ENCODE data around the gene CFB. TPM values are rescaled to one million over a fixed set of nuclear protein-coding genes. Genes with fewer than 3 reads are reported as not detected.

CFB gene
- total and polyA plus RNA-seq, 2 of the 13 experiments (the other 11 are each of a cell fraction or from before 2014, with no cell fraction given), result 171 to 513 TPM

- TF ChIP-seq SMAD1 (CRISPR knock-in tag; IDR thresholded peaks at IDR 0.05; ENCODE audit: borderline replicate concordance, low read depth) (0 out of 2 replicates have a peak, but pooled peaks have one; percentile 16), SMC3 (IDR thresholded peaks at IDR 0.05; ENCODE audit: low read length) (no peak), ZNF225 (CRISPR knock-in tag; IDR thresholded peaks at IDR 0.05) (peak; percentile 71; the same call in 1 of the 2 replicates), RARA (CRISPR knock-in tag; IDR thresholded peaks at IDR 0.05) (no peak), MBNL3 (CRISPR knock-in tag; conservative IDR thresholded peaks at IDR 0.05) (no peak), ZNF607 (CRISPR knock-in tag; IDR thresholded peaks at IDR 0.05; ENCODE audit: borderline replicate concordance) (0 out of 2 replicates have a peak, but pooled peaks have one; percentile 63)
Measured at GRCh38 chr6:31958412-31958740, 12.5 kb downstream of the CFB start (continued).

DNA sequence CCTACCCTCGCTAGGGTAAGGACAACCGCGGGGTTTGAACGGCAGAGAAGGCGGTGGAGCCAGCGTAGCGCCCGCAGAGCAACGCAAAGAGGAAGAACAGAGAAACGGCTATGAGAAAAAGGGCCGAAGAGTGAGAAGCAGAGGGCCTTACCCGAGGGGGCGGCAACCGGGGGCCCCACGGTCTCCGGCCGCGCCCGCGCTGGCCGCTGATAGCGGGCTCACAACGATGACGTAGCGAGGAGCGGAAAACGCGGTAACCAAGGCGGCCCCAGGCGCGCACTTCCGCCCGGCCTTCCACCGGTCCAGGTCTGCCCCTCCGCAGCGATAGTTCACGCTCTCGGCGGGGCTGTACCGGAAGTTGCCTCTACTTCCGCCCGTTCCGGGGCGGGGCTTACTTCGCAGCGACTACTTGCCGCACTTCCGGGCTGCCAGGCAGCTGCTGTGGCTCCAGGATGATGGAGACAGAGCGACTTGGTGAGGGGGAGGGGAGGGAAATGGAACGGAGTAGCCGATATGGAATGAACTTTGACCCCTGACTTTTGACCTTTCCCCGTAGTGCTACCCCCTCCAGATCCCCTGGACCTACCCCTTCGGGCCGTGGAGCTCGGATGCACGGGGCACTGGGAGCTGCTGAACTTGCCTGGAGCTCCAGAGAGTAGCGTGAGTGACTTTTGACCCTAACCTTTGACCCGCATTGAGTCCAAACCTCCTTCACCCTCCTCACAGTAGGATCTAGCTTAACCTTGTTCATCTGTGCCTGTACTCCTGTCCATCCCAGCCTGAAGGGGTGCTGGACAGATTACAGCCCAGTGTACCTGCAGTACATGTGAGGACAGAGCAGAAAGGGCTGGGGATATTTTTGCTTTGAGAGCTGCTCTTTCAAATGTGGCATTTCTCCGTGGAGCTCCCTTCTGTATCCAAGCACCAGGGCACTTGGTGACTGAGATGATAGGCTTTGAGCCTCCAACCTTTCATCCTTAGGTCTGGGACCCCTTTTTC lies 13.1 kb downstream of the CFB start, which contains the start of the genes NELFE and SKIC2:
NELFE (minus strand) TSS at position 231 of the 999 bp plus-strand sequence. CDS start 525 bp downstream, outside the sequence.
SKIC2 (plus strand) TSS at position 435 of the 999 bp plus-strand sequence; CDS start at position 453, 18 bp downstream.
- Histone ChIP-seq H3K9me3 (ENCODE audit: low read length) (no peaks in the 10 kb centered on the region), H2AFZ (ENCODE audit: low read length) (no peak within 1 kb of the TSS), H4K20me1 (ENCODE audit: insufficient read depth, low read length) (no peaks in the 10 kb centered on the region), H3K4me3 (replicated peaks in 1 of 3; ENCODE audit: insufficient read depth in 1 of 3, low read depth in 2 of 3, low read length in 3 of 3) (peak within 1 kb of the TSS; percentile 81 to 98 (median 95)), H3K36me3 (replicated peaks in 1 of 2; ENCODE audit: control insufficient read depth in 1 of 2, insufficient read depth in 2 of 2, low read length in 2 of 2) (peaks cover 39 to 68% of the 10 kb centered on the region in 2 experiments), H3K4me2 (ENCODE audit: low read depth, low read length) (peak within 1 kb of the TSS; percentile 100), H3K9ac (ENCODE audit: insufficient read depth, low read depth, low read length) (peak within 1 kb of the TSS; percentile 91), H3K79me2 (ENCODE audit: insufficient read depth, low read length) (peaks cover 39% of the 10 kb centered on the region), H3K27ac (ENCODE audit: extremely low read length, insufficient read depth, low read length) (peak within 1 kb of the TSS; percentile 75), H3K27me3 (ENCODE audit: control insufficient read depth in 1 of 2, insufficient read depth in 2 of 2, low read length in 2 of 2) (no peaks in the 10 kb centered on the region; a peak in 1 of 5 replicates), H3K4me1 (ENCODE audit: insufficient read depth, low read length) (peaks cover 31% of the 10 kb centered on the region)
- intact Hi-C loops (cut with micrococcal nuclease; ENCODE audit: unreplicated experiment), result loop anchor here (10.0 kb wide), 1 partner anchor 124 kb away; no protein-coding TSS in a partner anchor
- POLR2A ChIA-PET, result interaction anchor here (0.5 to 7.7 kb wide), 20 partner anchors 9 to 339 kb away, joined by 3 to 142 read pairs (median 5); partner anchors contain the start of genes C2, CFB, DXO and EHMT2
- ATAC-seq (peak; percentile 97), DNase-seq (ENCODE audit: low spot score) (peak; percentile 97), FAIRE-seq (peak; percentile 86)
- WGBS (ENCODE audit: low lambda C conversion rate), result 3% methylated on average over 43 of the region's 59 CpGs
- in situ Hi-C loops (cut with HindIII; ENCODE audit: extremely low pct_ligation_motif_present, low pct_unique_long_range_greater_than_20kb), result no loop called here
- TSS peak; percentile 62 for BruUV-seq (replicated peaks)
- CTCF ChIA-PET (ENCODE audit: low intra/inter-chr PET ratio, low total read pairs), result no interaction called here
- TF ChIP-seq ZNF619 (CRISPR knock-in tag; IDR thresholded peaks at IDR 0.05), result no peak
- no peak for TF ChIP-seq ZNF180 (CRISPR knock-in tag; IDR thresholded peaks at IDR 0.05; ENCODE audit: borderline replicate concordance, low read depth)
- TF ChIP-seq, protein P1, sequence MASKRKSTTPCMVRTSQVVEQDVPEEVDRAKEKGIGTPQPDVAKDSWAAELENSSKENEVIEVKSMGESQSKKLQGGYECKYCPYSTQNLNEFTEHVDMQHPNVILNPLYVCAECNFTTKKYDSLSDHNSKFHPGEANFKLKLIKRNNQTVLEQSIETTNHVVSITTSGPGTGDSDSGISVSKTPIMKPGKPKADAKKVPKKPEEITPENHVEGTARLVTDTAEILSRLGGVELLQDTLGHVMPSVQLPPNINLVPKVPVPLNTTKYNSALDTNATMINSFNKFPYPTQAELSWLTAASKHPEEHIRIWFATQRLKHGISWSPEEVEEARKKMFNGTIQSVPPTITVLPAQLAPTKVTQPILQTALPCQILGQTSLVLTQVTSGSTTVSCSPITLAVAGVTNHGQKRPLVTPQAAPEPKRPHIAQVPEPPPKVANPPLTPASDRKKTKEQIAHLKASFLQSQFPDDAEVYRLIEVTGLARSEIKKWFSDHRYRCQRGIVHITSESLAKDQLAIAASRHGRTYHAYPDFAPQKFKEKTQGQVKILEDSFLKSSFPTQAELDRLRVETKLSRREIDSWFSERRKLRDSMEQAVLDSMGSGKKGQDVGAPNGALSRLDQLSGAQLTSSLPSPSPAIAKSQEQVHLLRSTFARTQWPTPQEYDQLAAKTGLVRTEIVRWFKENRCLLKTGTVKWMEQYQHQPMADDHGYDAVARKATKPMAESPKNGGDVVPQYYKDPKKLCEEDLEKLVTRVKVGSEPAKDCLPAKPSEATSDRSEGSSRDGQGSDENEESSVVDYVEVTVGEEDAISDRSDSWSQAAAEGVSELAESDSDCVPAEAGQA (IDR thresholded peaks at IDR 0.05; ENCODE audit: low read depth), result peak; percentile 98
- TF ChIP-seq, protein P1 (CRISPR knock-in tag; IDR thresholded peaks at IDR 0.05; ENCODE audit: borderline replicate concordance), result no peak
- no peak for TF ChIP-seq ZNF30 (CRISPR knock-in tag; IDR thresholded peaks at IDR 0.05)
- TF ChIP-seq, protein P2, sequence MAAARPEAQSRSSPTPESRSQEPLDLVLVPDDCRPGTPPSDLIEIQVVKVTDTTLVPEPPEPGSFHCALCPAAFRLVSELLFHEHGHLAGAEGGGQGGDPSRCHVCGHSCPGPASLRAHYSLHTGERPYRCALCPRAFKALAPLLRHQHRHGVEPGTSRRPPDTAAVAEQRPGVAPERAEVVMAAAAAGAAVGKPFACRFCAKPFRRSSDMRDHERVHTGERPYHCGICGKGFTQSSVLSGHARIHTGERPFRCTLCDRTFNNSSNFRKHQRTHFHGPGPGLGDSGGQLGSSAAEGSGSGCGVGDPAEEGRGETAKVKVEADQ (CRISPR knock-in tag; IDR thresholded peaks at IDR 0.05; ENCODE audit: borderline replicate concordance), result peak; percentile 85
- TF ChIP-seq ZNF124 (CRISPR knock-in tag; IDR thresholded peaks at IDR 0.05), result no peak
- TF ChIP-seq NR2F1 (CRISPR knock-in tag; IDR thresholded peaks at IDR 0.05), result peak; percentile 94 to 99
- TF ChIP-seq YEATS4 (CRISPR knock-in tag; IDR thresholded peaks at IDR 0.05; ENCODE audit: borderline replicate concordance), result peak; percentile 93
- no peak for TF ChIP-seq SMARCE1 (IDR thresholded peaks at IDR 0.05; ENCODE audit: borderline replicate concordance)
